ENCODE results near the gene PTPRE. TPM values are rescaled to one million over a fixed set of nuclear protein-coding genes. Genes with fewer than 3 reads are reported as not detected.

The PTPRE gene
- total and polyA plus RNA-seq, 2 of the 4 experiments (the other 2 are of a cell fraction) = 0.34 to 0.54 TPM

DNA sequence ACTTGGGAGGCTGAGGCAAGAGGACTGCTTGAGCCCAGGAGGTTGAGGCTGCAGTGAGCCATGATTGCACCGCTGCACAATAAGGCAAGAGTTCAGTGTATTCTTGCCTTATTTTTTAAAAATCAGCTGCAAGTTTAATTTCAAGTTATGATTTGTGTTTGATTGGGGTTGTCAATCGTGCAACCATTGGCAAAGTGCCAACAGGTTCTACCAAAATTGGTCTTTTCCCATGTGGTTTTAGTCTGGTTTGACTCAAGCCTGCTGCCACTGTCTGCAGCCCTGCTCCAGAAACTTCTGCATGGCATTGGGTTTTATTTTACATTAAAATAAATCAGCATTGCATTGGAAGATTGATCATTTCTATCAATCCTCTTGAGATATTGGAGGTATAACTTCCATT, 72.7 kb downstream of the PTPRE start:
- Histone ChIP-seq H4K91ac (ENCODE audit: insufficient read depth, low read depth, low read length) (no peak overlapping the region), H3K4me3 (ENCODE audit: insufficient read depth, low read depth, low read length) (no peak overlapping the region), H2BK5ac (ENCODE audit: low read depth, low read length, poor library complexity, severe bottlenecking) (no peak overlapping the region), H3K18ac (ENCODE audit: low read depth, low read length) (no peak overlapping the region), H4K20me1 (ENCODE audit: insufficient read depth, low read length) (no peaks in the 10 kb centered on the region), H3K9me1 (ENCODE audit: insufficient read depth, low read length) (no peaks in the 10 kb centered on the region), H3K56ac (ENCODE audit: extremely low read depth, insufficient read depth, low read length) (no peak overlapping the region), H2AFZ (replicated peaks; ENCODE audit: low read length, poor library complexity) (no peak overlapping the region), H2BK15ac (ENCODE audit: low read depth, low read length) (no peak overlapping the region), H3K36me3 (ENCODE audit: control insufficient read depth, insufficient read depth, low read length) (no peaks in the 10 kb centered on the region), H3K79me1 (ENCODE audit: low read depth in 1 of 2, low read length in 2 of 2) (no peaks in the 10 kb centered on the region), H4K5ac (ENCODE audit: low read depth, low read length) (no peak overlapping the region), H3K4me1 (ENCODE audit: control insufficient read depth, insufficient read depth, low read length) (peaks cover 3% of the 10 kb centered on the region; the same call in 1 of the 2 replicates), H3K4ac (ENCODE audit: low read depth, low read length) (no peak overlapping the region), H3K9ac (ENCODE audit: low read depth, low read length) (no peak overlapping the region), H3K14ac (replicated peaks; ENCODE audit: low read depth, low read length) (no peak overlapping the region), H2BK20ac (ENCODE audit: low read depth, low read length) (no peak overlapping the region), H3K23ac (ENCODE audit: low read depth, low read length) (no peak overlapping the region), H4K8ac (ENCODE audit: low read depth in 2 of 2, low read length in 2 of 2) (no peak overlapping the region), H3K27ac (ENCODE audit: insufficient read depth, low read length) (no peak overlapping the region), H3K9me3 (ENCODE audit: control insufficient read depth, insufficient read depth, low read length) (no peaks in the 10 kb centered on the region), H2AK9ac (replicated peaks; ENCODE audit: low read depth, low read length, poor library complexity) (no peak overlapping the region), H2BK120ac (ENCODE audit: low read depth, low read length) (no peak overlapping the region), H2AK5ac (ENCODE audit: low read depth, low read length) (no peak overlapping the region), H3K4me2 (ENCODE audit: low read depth, low read length) (no peak overlapping the region), H3K27me3 (ENCODE audit: control insufficient read depth, insufficient read depth, low read length) (no peaks in the 10 kb centered on the region)
- TF ChIP-seq MAFK (IDR thresholded peaks at IDR 0.05; ENCODE audit: low read depth, low read length) (no peak), RFX5 (IDR thresholded peaks at IDR 0.05; ENCODE audit: low read depth, low read length) (no peak), CHD1 (IDR thresholded peaks at IDR 0.05; ENCODE audit: low read depth, low read length) (no peak), CTCF (conservative IDR thresholded peaks at IDR 0.05; ENCODE audit: low read depth, low read length) (no peak), NFE2L2 (IDR thresholded peaks at IDR 0.05; ENCODE audit: low read depth, low read length) (no peak), FOS (IDR thresholded peaks at IDR 0.05; ENCODE audit: low read depth, low read length) (no peak), RCOR1 (IDR thresholded peaks at IDR 0.05; ENCODE audit: insufficient replicate concordance, low read length) (no peak), MAZ (IDR thresholded peaks at IDR 0.05; ENCODE audit: borderline replicate concordance, low read depth, low read length) (no peak), ELK1 (IDR thresholded peaks at IDR 0.05; ENCODE audit: borderline replicate concordance, low read depth, low read length) (no peak), RAD21 (IDR thresholded peaks at IDR 0.05; ENCODE audit: low read length) (no peak), BHLHE40 (IDR thresholded peaks at IDR 0.05; ENCODE audit: low read depth, low read length) (no peak), MXI1 (IDR thresholded peaks at IDR 0.05; ENCODE audit: borderline replicate concordance, low read depth, low read length) (no peak), SMC3 (IDR thresholded peaks at IDR 0.05; ENCODE audit: low read depth, low read length) (no peak), POLR2A (IDR thresholded peaks at IDR 0.05; ENCODE audit: low read depth, low read length) (no peak), CEBPB (IDR thresholded peaks at IDR 0.05; ENCODE audit: low read depth, low read length) (no peak)
- TF ChIP-seq, protein P1, sequence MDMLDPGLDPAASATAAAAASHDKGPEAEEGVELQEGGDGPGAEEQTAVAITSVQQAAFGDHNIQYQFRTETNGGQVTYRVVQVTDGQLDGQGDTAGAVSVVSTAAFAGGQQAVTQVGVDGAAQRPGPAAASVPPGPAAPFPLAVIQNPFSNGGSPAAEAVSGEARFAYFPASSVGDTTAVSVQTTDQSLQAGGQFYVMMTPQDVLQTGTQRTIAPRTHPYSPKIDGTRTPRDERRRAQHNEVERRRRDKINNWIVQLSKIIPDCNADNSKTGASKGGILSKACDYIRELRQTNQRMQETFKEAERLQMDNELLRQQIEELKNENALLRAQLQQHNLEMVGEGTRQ (IDR thresholded peaks at IDR 0.05; ENCODE audit: low read depth, low read length) = no peak
- dilution Hi-C loops (cut with HindIII; ENCODE audit: low sequenced_read_pairs, unreplicated experiment) (no loop called here), intact Hi-C loops (cut with micrococcal nuclease) (no loop called here), in situ Hi-C loops (cut with MboI; ENCODE audit: low sequenced_read_pairs) (no loop called here)
- POLR2A ChIA-PET (ENCODE audit: unreplicated experiment) = no interaction called here
- WGBS, 2 experiments (ENCODE audit: extremely low coverage in 2 of 2, insufficient read length in 1 of 2) = 80% methylated on average over 1 of the region's 2 CpGs; no CpG with 5 or more reads in 1 of the 2 experiments
- CTCF ChIA-PET = no interaction called here
- DNase-seq = no peak
- ATAC-seq (ENCODE audit: low read depth) = no peak
- no TSS peak for BruUV-seq (replicated peaks)
